Ovary (tissue), 9 donors: ENCODE measurements around the gene SRD5A1. TPM values are rescaled to one million over a fixed set of nuclear protein-coding genes. Genes with fewer than 3 reads are reported as not detected.

Experiments
- DNase-seq, 5 donors: peaks; one replicate each; pipeline ENCODE4 v3.0.0-alpha.2; 2019 to 2020
- H3K27ac ChIP-seq, 2 donors: fragments of 200-600 bp; one replicate each; pipeline versions ENCODE4 v1.5.1 to v1.8.0; 2019 to 2022
- H3K27me3 ChIP-seq: fragments of 200-600 bp; one replicate; pipeline ENCODE4 v1.8.0; 2022
- H3K36me3 ChIP-seq: fragments of 200-600 bp; sonication (generic); one replicate; pipeline ENCODE4 v1.5.1; 2019
- H3K4me1 ChIP-seq: one replicate; pipeline ENCODE4 v1.8.1; 2013; ENCODE audit warnings: mild to moderate bottlenecking, moderate library complexity; ENCODE audit not compliant: insufficient read depth
- H3K4me3 ChIP-seq: fragments of 200-600 bp; sonication (generic); one replicate; pipeline ENCODE4 v1.5.1; 2017
- H3K9me3 ChIP-seq, 2 donors: fragments of 200-600 bp in 1 of 2; sonication (generic) in 1 of 2; one replicate each; pipeline versions ENCODE4 v1.5.1 to v1.8.1; 2013 to 2019; ENCODE audit warnings: mild to moderate bottlenecking in 1 of 2, moderate library complexity in 1 of 2
- EP300 ChIP-seq: sonication (generic); formaldehyde crosslinking; IDR thresholded peaks from one replicate; pipeline ENCODE4 v1.6.1; 2017; ENCODE audit warnings: antibody characterized with exemption
- POLR2A ChIP-seq: fragments of 450-650 bp; IDR thresholded peaks from one replicate; pipeline ENCODE4 v1.6.1; 2017; ENCODE audit warnings: antibody characterized with exemption, mild to moderate bottlenecking, moderate library complexity
- WGBS, 3 donors: extraction: QIAGEN DNeasy Blood & Tissue Kit in 1 of 3; methylation state at CpG; one replicate each; pipeline versions ENCODE4 v1.1.5 to v1.1.7; 2013 to 2017; 5-methylcytosine and 5-hydroxymethylcytosine counted together
- intact Hi-C, 4 donors: fragments of 100-400 bp; cut with DNase I; formaldehyde crosslinking; loops; one replicate each; pipeline versions ENCODE4 v1.11.0 to v1.15.1; 2022 to 2023
- polyA plus RNA-seq, 2 donors: library from polyadenylated mRNA; stranded (reverse); fragments of 200-250 nt in 1 of 2; fragments of 350-450 nt in 1 of 2; fragmentation: Illumina TruSeq in 1 of 2; extraction: RNeasy Lipid Tissue Mini Kit (QIAGEN cat#74804) in 1 of 2; gene quantifications; one replicate each; pipeline ENCODE4 v1.2.3, GENCODE V29; 2013 to 2014
- total RNA-seq, 7 donors: library from RNA; depleted of rRNA in 2 of 7; stranded (reverse); fragments of >200 nt in 2 of 7; fragmentation: NEBNext Ultra II Directional in 3 of 7; extraction: Animal tissue kit (Norgen Biotek cat#: 25700) in 3 of 7; gene quantifications; one replicate each; pipeline versions ENCODE4 v1.1.0 to v1.2.4, GENCODE V29; 2016 to 2023
- TF ChIP-seq, protein P1 (sequence below), 3 donors: fragments of 450-650 bp in 2 of 3; fragments of 200-600 bp in 1 of 3; IDR thresholded peaks; one replicate each; pipeline versions ENCODE4 v1.5.1 to v1.8.0; 2016 to 2022; ENCODE audit warnings: antibody characterized with exemption in 3 of 3, mild to moderate bottlenecking in 1 of 3
- donor health status: DM: no; HTN: no; CAD: no; lungs with moderate emphysema.
- donor health status: DM: no; HTN: no; CAD: no.
- donor health status: Bipolar disorder and iron deficiency.
- donor health status: DM: yes; HTN: yes; CAD: no.
- donor health status: DM: no; HTN: no; CAD: no.
- donor health status: DM: yes; HTN: yes; CAD: no.

Gene SRD5A1
- total and polyA plus RNA-seq, 9 donors = 4.4 to 13.5 (median 9.4) TPM

DNA sequence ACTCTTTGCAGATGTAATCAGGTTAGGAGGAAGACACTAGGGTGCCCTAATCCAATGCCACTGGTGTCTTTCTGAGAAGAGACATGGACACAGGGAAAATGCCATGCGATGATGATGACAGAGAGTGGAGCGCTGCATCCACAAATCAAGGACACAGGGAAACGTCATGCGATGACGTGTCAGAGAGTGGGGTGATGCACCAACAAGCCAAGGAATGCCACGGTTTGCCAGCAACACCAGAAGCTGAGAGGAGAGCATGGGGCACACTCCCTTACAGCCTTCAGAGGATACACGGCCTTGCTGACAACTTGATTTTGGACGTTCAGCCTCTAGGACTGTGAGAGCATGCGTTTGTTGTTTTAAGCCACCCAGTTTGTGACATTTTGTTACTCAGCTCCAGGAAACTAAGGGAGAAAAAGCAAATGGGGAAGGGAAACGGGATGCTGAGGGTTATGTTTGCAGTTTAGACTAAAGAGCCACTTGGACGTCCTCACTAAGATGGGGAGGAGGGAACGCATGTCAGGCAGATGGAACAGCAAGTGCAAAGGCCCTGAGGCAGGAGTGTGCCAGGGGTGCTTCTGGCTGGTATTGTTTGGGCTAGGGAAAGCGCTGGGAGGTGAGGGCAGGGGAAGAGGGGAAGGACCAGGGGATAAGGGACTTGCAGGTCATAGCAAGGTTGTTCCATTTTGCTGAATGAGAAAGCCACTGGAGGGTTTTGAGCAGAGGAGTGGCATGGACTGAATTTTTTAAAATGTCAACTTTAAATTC lies 77.5 kb downstream of the SRD5A1 start:
- peak in 1 of 5 donors; percentile 11 for DNase-seq
- no peak overlapping the region for H3K27ac ChIP-seq
- WGBS, 3 donors = 75 to 80% (median 79%) methylated on average over 13 of the region's 13 CpGs
- H3K4me1 ChIP-seq = peaks cover 2% of the 10 kb centered on the region
- intact Hi-C loops = loop anchor here in 2 of 4 donors (5.0 to 10.0 kb wide), 2 partner anchors 78 to 336 kb away; partner anchors contain the start of genes MED10 (in 1 of the 2), NSUN2 (in 1 of the 2) and SRD5A1 (in 1 of the 2)
- TF ChIP-seq POLR2A = no peak
- TF ChIP-seq, protein P1, sequence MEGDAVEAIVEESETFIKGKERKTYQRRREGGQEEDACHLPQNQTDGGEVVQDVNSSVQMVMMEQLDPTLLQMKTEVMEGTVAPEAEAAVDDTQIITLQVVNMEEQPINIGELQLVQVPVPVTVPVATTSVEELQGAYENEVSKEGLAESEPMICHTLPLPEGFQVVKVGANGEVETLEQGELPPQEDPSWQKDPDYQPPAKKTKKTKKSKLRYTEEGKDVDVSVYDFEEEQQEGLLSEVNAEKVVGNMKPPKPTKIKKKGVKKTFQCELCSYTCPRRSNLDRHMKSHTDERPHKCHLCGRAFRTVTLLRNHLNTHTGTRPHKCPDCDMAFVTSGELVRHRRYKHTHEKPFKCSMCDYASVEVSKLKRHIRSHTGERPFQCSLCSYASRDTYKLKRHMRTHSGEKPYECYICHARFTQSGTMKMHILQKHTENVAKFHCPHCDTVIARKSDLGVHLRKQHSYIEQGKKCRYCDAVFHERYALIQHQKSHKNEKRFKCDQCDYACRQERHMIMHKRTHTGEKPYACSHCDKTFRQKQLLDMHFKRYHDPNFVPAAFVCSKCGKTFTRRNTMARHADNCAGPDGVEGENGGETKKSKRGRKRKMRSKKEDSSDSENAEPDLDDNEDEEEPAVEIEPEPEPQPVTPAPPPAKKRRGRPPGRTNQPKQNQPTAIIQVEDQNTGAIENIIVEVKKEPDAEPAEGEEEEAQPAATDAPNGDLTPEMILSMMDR (IDR thresholded peaks at IDR 0.05) = no peak
- no peak for TF ChIP-seq EP300
- H3K27me3 ChIP-seq = no peaks in the 10 kb centered on the region
- H3K36me3 ChIP-seq = no peaks in the 10 kb centered on the region
- no peaks in the 10 kb centered on the region for H3K9me3 ChIP-seq
- H3K4me3 ChIP-seq = no peak overlapping the region

DNA sequence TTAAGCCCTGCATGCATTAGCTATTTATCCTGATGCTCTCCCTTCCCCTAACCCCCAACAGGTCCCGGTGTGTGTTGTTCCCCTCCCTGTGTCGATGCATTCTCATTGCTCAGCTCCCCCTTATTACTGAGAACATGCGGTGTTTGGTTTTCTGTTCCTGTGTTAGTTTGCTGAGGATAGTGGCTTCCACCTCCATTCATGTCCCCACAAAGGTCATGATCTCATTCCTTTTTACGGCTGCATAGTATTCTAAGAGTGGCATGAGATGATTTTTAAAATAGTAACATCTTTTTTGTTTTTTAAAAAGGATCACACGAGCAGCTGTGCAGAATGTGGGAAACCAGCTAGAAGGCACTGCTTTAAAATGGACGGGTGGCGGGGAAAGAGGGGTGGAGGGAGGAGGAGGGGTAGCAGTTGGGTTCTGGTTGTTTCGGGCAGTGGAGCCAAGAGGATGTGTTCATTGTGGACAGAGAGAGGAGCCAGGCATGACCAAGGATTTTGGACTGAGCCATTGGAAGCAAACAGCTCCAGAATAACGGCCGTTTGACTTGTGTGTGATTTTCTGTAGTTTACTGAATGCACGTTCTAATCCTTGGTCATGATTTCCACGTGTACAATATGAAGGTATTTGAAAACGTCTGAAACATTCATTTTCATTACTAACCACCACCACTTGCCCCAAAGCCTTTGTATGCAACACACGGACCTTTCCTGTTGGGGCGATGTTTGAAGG lies 78.3 kb downstream of the SRD5A1 start:
- Histone ChIP-seq H3K36me3 (no peaks in the 10 kb centered on the region), H3K9me3 (no peaks in the 10 kb centered on the region), H3K4me1 (peaks cover 10% of the 10 kb centered on the region), H3K27me3 (no peaks in the 10 kb centered on the region), H3K4me3 (peak overlapping the region; percentile 72), H3K27ac (peak overlapping the region; percentile 85 to 86)
- no peak for TF ChIP-seq POLR2A
- TF ChIP-seq EP300 = no peak
- TF ChIP-seq, protein P1 (IDR thresholded peaks at IDR 0.05) = no peak
- peak in 1 of 5 donors; percentile 21 for DNase-seq
- intact Hi-C loops = loop anchor here in 2 of 4 donors (5.0 to 10.0 kb wide), 2 partner anchors 79 to 337 kb away; partner anchors contain the start of genes MED10 (in 1 of the 2), NSUN2 (in 1 of the 2) and SRD5A1 (in 1 of the 2)
- WGBS, 3 donors = 31 to 36% (median 34%) methylated on average over 15 of the region's 15 CpGs

- no peaks in the 10 kb centered on the region for H3K36me3 ChIP-seq
- no peaks in the 10 kb centered on the region for H3K27me3 ChIP-seq
- peak overlapping the region; percentile 85 to 86 for H3K27ac ChIP-seq
- H3K4me1 ChIP-seq = peaks cover 16% of the 10 kb centered on the region
- peak overlapping the region; percentile 72 for H3K4me3 ChIP-seq
- DNase-seq = peak; percentile 29 to 67 (median 60)
- no peaks in the 10 kb centered on the region for H3K9me3 ChIP-seq
- 1% methylated on average over 31 to 36 of the region's 36 CpGs for WGBS, 3 donors
- intact Hi-C loops = loop anchor here in 2 of 4 donors (5.0 to 10.0 kb wide), 2 partner anchors 80 to 337 kb away; partner anchors contain the start of genes MED10 (in 1 of the 2), NSUN2 (in 1 of the 2) and SRD5A1 (in 1 of the 2)
- TF ChIP-seq, protein P1 (IDR thresholded peaks at IDR 0.05) = peak in 2 of 3 donors; percentile 21 to 25
- TF ChIP-seq EP300 = no peak
These were observed 78.9 kb downstream of the SRD5A1 start for GRCh38 chr5:6712142-6712576.

- peak overlapping the region; percentile 72 for H3K4me3 ChIP-seq
- intact Hi-C loops = loop anchor here in 2 of 4 donors (5.0 to 10.0 kb wide), 2 partner anchors 80 to 338 kb away; partner anchors contain the start of genes MED10 (in 1 of the 2), NSUN2 (in 1 of the 2) and SRD5A1 (in 1 of the 2)
- H3K9me3 ChIP-seq = no peaks in the 10 kb centered on the region
- TF ChIP-seq, protein P1 (IDR thresholded peaks at IDR 0.05) = peak in 1 of 3 donors; percentile 27
- TF ChIP-seq POLR2A (peak; percentile 57), EP300 (no peak)
- H3K36me3 ChIP-seq = no peaks in the 10 kb centered on the region
- no peaks in the 10 kb centered on the region for H3K27me3 ChIP-seq
- H3K4me1 ChIP-seq = peaks cover 20% of the 10 kb centered on the region
- WGBS, 3 donors = 0% methylated on average over 34 to 85 of the region's 85 CpGs
- DNase-seq = peak; percentile 97 to 98 (median 98)
- peak overlapping the region; percentile 85 to 86 for H3K27ac ChIP-seq
These were observed 79.5 kb downstream of the SRD5A1 start for GRCh38 chr5:6712577-6713273.
